Keratinocyte (primary cell): Measurements from ENCODE around the gene VAMP5. TPM values are rescaled to one million over a fixed set of nuclear protein-coding genes. Genes with fewer than 3 reads are reported as not detected.

Experiments
- DNase-seq: peaks from one replicate; pipeline ENCODE4 v3.0.0-alpha.2; 2011; ENCODE audit warnings: low read depth, missing footprints, low spot score
- FAIRE-seq: peaks from 2 replicates; lab custom pipeline; 2011; peaks lifted over from hg19 to GRCh38; lab: Jason Lieb, UNC
- H2AFZ ChIP-seq: 2 replicates; pipeline ENCODE4 v1.6.0; 2012; ENCODE audit warnings: low read length, control low read depth, inconsistent platforms; ENCODE audit not compliant: control insufficient read depth
- H3K27ac ChIP-seq: 2 replicates; pipeline ENCODE4 v1.5.1; 2011; ENCODE audit warnings: low read length; ENCODE audit not compliant: control insufficient read depth, insufficient read depth
- H3K27me3 ChIP-seq: 3 replicates; pipeline ENCODE4 v1.6.0; 2011; ENCODE audit warnings: low read length; ENCODE audit not compliant: control insufficient read depth, insufficient read depth; ENCODE audit errors: extremely low read depth
- H3K36me3 ChIP-seq, 2 experiments: 2 replicates in 1 of 2; 3 replicates in 1 of 2; pipeline ENCODE4 v1.5.1; 2011; ENCODE audit warnings: low read length in 2 of 2, mild to moderate bottlenecking in 1 of 2; ENCODE audit not compliant: control insufficient read depth in 2 of 2, insufficient read depth in 2 of 2; ENCODE audit errors: extremely low read depth in 1 of 2
- H3K4me1 ChIP-seq: 3 replicates; pipeline ENCODE4 v1.5.1; 2011; ENCODE audit warnings: low read length; ENCODE audit not compliant: control insufficient read depth, insufficient read depth; ENCODE audit errors: extremely low read depth
- H3K4me2 ChIP-seq: 3 replicates; pipeline ENCODE4 v1.6.0; 2011; ENCODE audit warnings: low read depth, low read length; ENCODE audit not compliant: control insufficient read depth, insufficient read depth; ENCODE audit errors: extremely low read depth
- H3K4me3 ChIP-seq, 3 experiments: fragments of 200-600 bp in 1 of 3; sonication (generic) in 1 of 3; 2 replicates in 2 of 3; 3 replicates in 1 of 3; pipeline ENCODE4 v1.5.1; 2011 to 2016; ENCODE audit warnings: low read length in 3 of 3, mild to moderate bottlenecking in 3 of 3, control low read depth in 2 of 3, inconsistent platforms in 1 of 3, low read depth in 1 of 3, mixed read lengths in 1 of 3, mixed run types in 1 of 3, moderate library complexity in 1 of 3; ENCODE audit not compliant: control insufficient read depth in 2 of 3, insufficient read depth in 2 of 3; ENCODE audit errors: extremely low read depth in 1 of 3
- H3K79me2 ChIP-seq: 2 replicates; pipeline ENCODE4 v1.6.0; 2012; ENCODE audit warnings: low read length; ENCODE audit not compliant: control insufficient read depth, insufficient read depth
- H3K9ac ChIP-seq: 3 replicates; pipeline ENCODE4 v1.6.0; 2011; ENCODE audit warnings: low read length; ENCODE audit not compliant: control insufficient read depth, insufficient read depth; ENCODE audit errors: extremely low read depth
- H3K9me1 ChIP-seq: 3 replicates; pipeline ENCODE4 v1.6.0; 2011; ENCODE audit warnings: low read length; ENCODE audit not compliant: control insufficient read depth, insufficient read depth; ENCODE audit errors: extremely low read depth
- H3K9me3 ChIP-seq: 2 replicates; pipeline ENCODE4 v1.5.1; 2012; ENCODE audit warnings: low read depth, low read length; ENCODE audit not compliant: control insufficient read depth
- H4K20me1 ChIP-seq: 3 replicates; pipeline ENCODE4 v1.6.0; 2011; ENCODE audit warnings: low read length; ENCODE audit not compliant: control insufficient read depth, insufficient read depth; ENCODE audit errors: extremely low read depth
- EZH2 ChIP-seq: IDR thresholded peaks from one replicate; pipeline ENCODE4 v1.6.1; 2012; ENCODE audit warnings: inconsistent platforms, mild to moderate bottlenecking, low read length, moderate library complexity
- dilution Hi-C: fragments of 300-500 bp; cut with MboI; formaldehyde crosslinking; loops from one replicate; pipeline ENCODE4 v1.7.0; 2020; ENCODE audit warnings: low sequenced_read_pairs; ENCODE audit not compliant: extremely low pct_ligation_motif_present
- polyA minus RNA-seq, 3 experiments: library from RNA; depleted of rRNA, polyadenylated mRNA; stranded (reverse); fragments of >200 nt; gene quantifications; 1 replicate in 1 of 3; 2 replicates in 1 of 3; 3 replicates in 1 of 3; pipeline ENCODE4 v1.2.3, GENCODE V29; 2011
- polyA plus RNA-seq, 5 experiments: library from polyadenylated mRNA; depleted of rRNA in 3 of 5; stranded (reverse) in 3 of 5; stranded (forward) in 1 of 5; unstranded in 1 of 5; fragments of >200 nt; gene quantifications; 1 replicate in 1 of 5; 2 replicates in 3 of 5; 3 replicates in 1 of 5; pipeline versions ENCODE4 v1.2.1 to v1.2.3, GENCODE V29; 2011 to 2012; ENCODE audit warnings: missing spikeins in 2 of 5, low read depth in 1 of 5, low replicate concordance in 1 of 5
- TF ChIP-seq, protein P1 (sequence below), 3 experiments: IDR thresholded peaks in 1 of 3; conservative IDR thresholded peaks in 1 of 3; optimal IDR thresholded peaks in 1 of 3; 2 replicates in 2 of 3; 3 replicates in 1 of 3; pipeline versions ENCODE3 to v1.5.1; 2011; ENCODE audit warnings: low read length in 3 of 3, mild to moderate bottlenecking in 3 of 3, moderate library complexity in 2 of 3, control low read depth in 1 of 3, inconsistent platforms in 1 of 3; ENCODE audit not compliant: insufficient read depth in 2 of 3; ENCODE audit errors: extremely low read depth in 1 of 3

VAMP5 gene, protein sequence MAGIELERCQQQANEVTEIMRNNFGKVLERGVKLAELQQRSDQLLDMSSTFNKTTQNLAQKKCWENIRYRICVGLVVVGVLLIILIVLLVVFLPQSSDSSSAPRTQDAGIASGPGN
- polyA plus RNA-seq (9.3 to 24.1 TPM (median 11.0 TPM) in 3 replicates), polyA minus RNA-seq (4.3 to 18.1 TPM (median 5.4 TPM) in 3 replicates)
- polyA plus RNA-seq (2011; ENCODE audit: low read depth), result 4.6 TPM
- polyA plus RNA-seq (2011; cell fraction: cytosol; rRNA removed), result 14.2 and 17.5 TPM in 2 replicates
- polyA plus RNA-seq (2011; cell fraction: nucleus; rRNA removed), result 18.0 and 24.5 TPM in 2 replicates
- polyA plus RNA-seq (2012; ENCODE audit: low replicate concordance), result 9.8 and 27.8 TPM in 2 replicates
- 7.5 TPM for polyA minus RNA-seq (2011; cell fraction: cytosol; rRNA and poly(A)+ RNA removed)
- polyA minus RNA-seq (2011; cell fraction: nucleus; rRNA and poly(A)+ RNA removed), result 2.3 TPM in 1 of 2 replicates, not detected in the other

GRCh38 chr2:85584354-85584856 lies at the start of gene VAMP5:
Gene VAMP5, plus strand, starts transcription at chr2:85584431. Its CDS starts 60 bp downstream, at chr2:85584491.
- Histone ChIP-seq H4K20me1 (no peaks in the 10 kb centered on the region), H3K79me2 (peaks cover 1% of the 10 kb centered on the region), H3K9ac (peak within 1 kb of the TSS; percentile 30), H3K27ac (peak within 1 kb of the TSS; percentile 13), H3K4me3 (peak within 1 kb of the TSS in 2 of 3 experiments; percentile 15 to 43), H2AFZ (peak within 1 kb of the TSS; percentile 53), H3K9me3 (no peaks in the 10 kb centered on the region), H3K9me1 (no peaks in the 10 kb centered on the region), H3K27me3 (no peaks in the 10 kb centered on the region), H3K4me2 (peak within 1 kb of the TSS; percentile 68), H3K4me1 (peaks cover 21% of the 10 kb centered on the region), H3K36me3 (peaks cover 15 to 20% of the 10 kb centered on the region in 2 experiments)
- DNase-seq, result no peak
- TF ChIP-seq EZH2, result no peak
- TF ChIP-seq, protein P1, sequence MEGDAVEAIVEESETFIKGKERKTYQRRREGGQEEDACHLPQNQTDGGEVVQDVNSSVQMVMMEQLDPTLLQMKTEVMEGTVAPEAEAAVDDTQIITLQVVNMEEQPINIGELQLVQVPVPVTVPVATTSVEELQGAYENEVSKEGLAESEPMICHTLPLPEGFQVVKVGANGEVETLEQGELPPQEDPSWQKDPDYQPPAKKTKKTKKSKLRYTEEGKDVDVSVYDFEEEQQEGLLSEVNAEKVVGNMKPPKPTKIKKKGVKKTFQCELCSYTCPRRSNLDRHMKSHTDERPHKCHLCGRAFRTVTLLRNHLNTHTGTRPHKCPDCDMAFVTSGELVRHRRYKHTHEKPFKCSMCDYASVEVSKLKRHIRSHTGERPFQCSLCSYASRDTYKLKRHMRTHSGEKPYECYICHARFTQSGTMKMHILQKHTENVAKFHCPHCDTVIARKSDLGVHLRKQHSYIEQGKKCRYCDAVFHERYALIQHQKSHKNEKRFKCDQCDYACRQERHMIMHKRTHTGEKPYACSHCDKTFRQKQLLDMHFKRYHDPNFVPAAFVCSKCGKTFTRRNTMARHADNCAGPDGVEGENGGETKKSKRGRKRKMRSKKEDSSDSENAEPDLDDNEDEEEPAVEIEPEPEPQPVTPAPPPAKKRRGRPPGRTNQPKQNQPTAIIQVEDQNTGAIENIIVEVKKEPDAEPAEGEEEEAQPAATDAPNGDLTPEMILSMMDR (optimal IDR thresholded peaks at IDR 0.05 in 1 of 3, IDR thresholded peaks at IDR 0.05 in 1 of 3, conservative IDR thresholded peaks at IDR 0.05 in 1 of 3; ENCODE audit: extremely low read depth in 1 of 3, insufficient read depth in 2 of 3, low read length in 3 of 3), result no peak
- dilution Hi-C loops, result no loop called here
- no peak for FAIRE-seq

GRCh38 chr2:85534881-85535280 lies 49.4 kb upstream of the VAMP5 start:
- peaks cover 23% of the 10 kb centered on the region for H3K79me2 ChIP-seq
- H4K20me1 ChIP-seq, result peaks cover 3% of the 10 kb centered on the region
- FAIRE-seq, result no peak
- dilution Hi-C loops, result no loop called here
- H3K9ac ChIP-seq, result no peak overlapping the region
- peaks cover 2 to 3% of the 10 kb centered on the region in 2 experiments for H3K36me3 ChIP-seq
- no peak overlapping the region for H2AFZ ChIP-seq
- H3K9me3 ChIP-seq, result no peaks in the 10 kb centered on the region
- H3K9me1 ChIP-seq, result no peaks in the 10 kb centered on the region
- no peak for TF ChIP-seq EZH2
- TF ChIP-seq, protein P1 (optimal IDR thresholded peaks at IDR 0.05 in 1 of 3, IDR thresholded peaks at IDR 0.05 in 1 of 3, conservative IDR thresholded peaks at IDR 0.05 in 1 of 3; ENCODE audit: extremely low read depth in 1 of 3, insufficient read depth in 2 of 3, low read length in 3 of 3), result no peak
- H3K4me2 ChIP-seq, result no peak overlapping the region
- H3K4me3 ChIP-seq, result no peak overlapping the region
- DNase-seq, result no peak
- no peak overlapping the region for H3K27ac ChIP-seq
- peaks cover 22% of the 10 kb centered on the region for H3K4me1 ChIP-seq
- no peaks in the 10 kb centered on the region for H3K27me3 ChIP-seq
